HepG2 (cell line): ENCODE measurements around the gene ULK4. TPM values are rescaled to one million over a fixed set of nuclear protein-coding genes. Genes with fewer than 3 reads are reported as not detected.

Source experiments
- ATF7-NPFF ChIP-seq: sonication (generic); formaldehyde crosslinking; IDR thresholded peaks from 2 replicates; pipeline ENCODE4 v1.8.1; 2023; ENCODE audit warnings: mild to moderate bottlenecking, low read depth, missing genetic modification reagents, moderate library complexity
- CHD4 ChIP-seq: fragments of 200-600 bp; sonication (generic); IDR thresholded peaks from 2 replicates; pipeline ENCODE4 v1.7.0; 2017; ENCODE audit warnings: mild to moderate bottlenecking, low read length, borderline replicate concordance
- ELF4 ChIP-seq: sonication (generic); formaldehyde crosslinking; IDR thresholded peaks from 2 replicates; pipeline ENCODE4 v1.5.0; 2020; ENCODE audit warnings: missing genetic modification reagents, mild to moderate bottlenecking, moderate library complexity, borderline replicate concordance
- GATAD1 ChIP-seq: IDR thresholded peaks from 2 replicates; pipeline ENCODE4 v1.6.1; 2016; ENCODE audit warnings: missing genetic modification reagents, missing compliant biosample characterization
- HNRNPUL1 ChIP-seq: fragments of 200-400 bp; formaldehyde crosslinking; IDR thresholded peaks from 2 replicates; pipeline ENCODE4 v1.6.1; 2017; ENCODE audit warnings: low read depth, mild to moderate bottlenecking, low read length, moderate library complexity
- HOXA9 ChIP-seq: sonication (generic); formaldehyde crosslinking; IDR thresholded peaks from 2 replicates; pipeline ENCODE4 v1.8.1; 2022; ENCODE audit warnings: missing genetic modification reagents, mild to moderate bottlenecking, moderate library complexity, borderline replicate concordance
- MTA3 ChIP-seq: sonication (generic); formaldehyde crosslinking; IDR thresholded peaks from 2 replicates; pipeline ENCODE4 v1.4.0; 2020; ENCODE audit warnings: missing genetic modification reagents
- NFE2L2 ChIP-seq: fragments of 150-350 bp; IDR thresholded peaks from 2 replicates; pipeline ENCODE4 v1.6.1; 2014; ENCODE audit warnings: low read length
- PAX8 ChIP-seq: sonication (generic); formaldehyde crosslinking; IDR thresholded peaks from 2 replicates; pipeline ENCODE4 v1.8.0; 2022; ENCODE audit warnings: mild to moderate bottlenecking, missing genetic modification reagents, borderline replicate concordance
- REPIN1 ChIP-seq: sonication (generic); formaldehyde crosslinking; IDR thresholded peaks from 2 replicates; pipeline ENCODE4 v1.8.0; 2022; ENCODE audit warnings: missing genetic modification reagents, low read depth, mild to moderate bottlenecking, borderline replicate concordance
- SKI ChIP-seq: fragments of 450-650 bp; IDR thresholded peaks from one replicate; pipeline ENCODE4 v1.6.1; 2018; ENCODE audit warnings: mild to moderate bottlenecking; ENCODE audit not compliant: partially characterized antibody
- SMYD3 ChIP-seq: sonication (generic); formaldehyde crosslinking; IDR thresholded peaks from 2 replicates; pipeline ENCODE4 v1.8.1; 2023; ENCODE audit warnings: mild to moderate bottlenecking, missing genetic modification reagents
- TARDBP ChIP-seq: sonication (generic); formaldehyde crosslinking; IDR thresholded peaks from 2 replicates; pipeline ENCODE4 v1.8.0; 2022; ENCODE audit warnings: mild to moderate bottlenecking, missing genetic modification reagents
- TCF7L2 ChIP-seq: IDR thresholded peaks from 2 replicates; pipeline ENCODE4 v1.6.1; 2011; ENCODE audit warnings: mild to moderate bottlenecking, low read depth, low read length, moderate library complexity
- XRCC5 ChIP-seq: fragments of 200-400 bp; formaldehyde crosslinking; optimal IDR thresholded peaks from 2 replicates; pipeline ENCODE3; 2017; ENCODE audit warnings: mild to moderate bottlenecking, low read length
- ZBTB3 ChIP-seq: sonication (generic); formaldehyde crosslinking; IDR thresholded peaks from 2 replicates; pipeline ENCODE4 v1.4.0; 2020; ENCODE audit warnings: low read depth, mild to moderate bottlenecking, moderate library complexity, missing genetic modification reagents, borderline replicate concordance
- ZNF33A ChIP-seq: sonication (generic); formaldehyde crosslinking; IDR thresholded peaks from 2 replicates; pipeline ENCODE4 v1.5.1; 2020; ENCODE audit warnings: missing genetic modification reagents, mild to moderate bottlenecking, moderate library complexity, borderline replicate concordance
- ZNF367 ChIP-seq: sonication (generic); formaldehyde crosslinking; IDR thresholded peaks from 2 replicates; pipeline ENCODE4 v1.4.0; 2020; ENCODE audit warnings: missing genetic modification reagents, borderline replicate concordance
- polyA plus RNA-seq, 8 experiments: library from polyadenylated mRNA; depleted of rRNA in 3 of 8; stranded (reverse) in 7 of 8; unstranded in 1 of 8; fragments of >200 nt; fragmentation: Illumina TruSeq in 4 of 8; extraction: Trizol in 4 of 8; gene quantifications; 2 replicates each; pipeline versions ENCODE4 v1.2.1 to v1.2.3, GENCODE V29; 2011 to 2016; ENCODE audit warnings: low read depth in 4 of 8, missing spikeins in 1 of 8, mixed read lengths in 1 of 8; ENCODE audit not compliant: insufficient read depth in 1 of 8
- total RNA-seq, 5 experiments: library from RNA; depleted of rRNA; stranded (reverse); fragments of >200 nt; fragmentation: Illumina TruSeq; extraction: Trizol; gene quantifications; 2 replicates each; pipeline ENCODE4 v1.2.3, GENCODE V29; 2016; ENCODE audit warnings: low read depth in 1 of 5
- TF ChIP-seq, protein P1 (sequence below): sonication (generic); formaldehyde crosslinking; conservative IDR thresholded peaks from 2 replicates; pipeline ENCODE4 v1.5.0; 2020; ENCODE audit warnings: missing genetic modification reagents
- TF ChIP-seq, protein P2 (sequence below): sonication (generic); formaldehyde crosslinking; IDR thresholded peaks from one replicate; pipeline ENCODE4 v1.5.1; 2020; ENCODE audit warnings: mild to moderate bottlenecking, missing genetic modification reagents; ENCODE audit errors: not compliant biosample characterization

Gene ULK4
- total and polyA plus RNA-seq, 2 of the 13 experiments (the other 11 are each of a cell fraction or from before 2014, with no cell fraction given), result 6.7 to 11.8 TPM

DNA sequence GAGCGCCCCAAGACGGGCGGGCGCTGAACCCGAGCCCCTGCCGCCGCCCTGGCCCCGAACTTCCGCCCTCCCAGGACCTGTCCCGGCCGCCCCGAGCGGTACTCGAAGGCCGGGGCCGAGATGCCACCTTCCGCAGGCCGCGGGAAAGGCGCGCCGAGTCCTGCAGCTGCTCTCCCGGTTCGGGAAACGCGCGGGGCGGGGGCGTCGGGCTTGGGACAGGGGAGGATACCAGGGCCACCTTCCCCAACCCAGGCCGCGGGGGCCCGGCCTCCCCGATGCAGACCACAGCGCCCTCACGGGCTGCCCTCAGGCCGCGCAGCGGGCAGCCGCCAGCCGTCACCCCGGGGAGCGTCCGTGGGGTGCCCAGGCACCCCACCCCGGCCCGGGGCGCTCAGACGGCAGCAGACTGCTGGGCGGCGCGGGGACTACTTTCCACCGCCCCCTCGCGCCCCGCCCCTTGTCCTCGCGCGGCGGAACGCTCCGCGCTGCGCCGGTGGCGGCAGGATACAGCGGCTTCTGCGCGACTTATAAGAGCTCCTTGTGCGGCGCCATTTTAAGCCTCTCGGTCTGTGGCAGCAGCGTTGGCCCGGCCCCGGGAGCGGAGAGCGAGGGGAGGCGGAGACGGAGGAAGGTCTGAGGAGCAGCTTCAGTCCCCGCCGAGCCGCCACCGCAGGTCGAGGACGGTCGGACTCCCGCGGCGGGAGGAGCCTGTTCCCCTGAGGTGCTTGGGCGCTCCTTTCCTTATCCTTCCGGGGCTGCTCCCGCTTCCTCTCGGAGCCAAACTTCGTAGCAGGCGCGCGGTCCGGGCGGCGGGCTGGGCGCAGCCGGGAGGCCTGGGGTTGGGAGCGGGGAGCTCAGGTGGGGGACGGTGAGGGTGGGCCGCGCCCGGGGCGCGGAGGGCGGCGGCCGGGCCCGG, 762.7 kb downstream of the ULK4 start, which contains the start of gene CTNNB1 (continued):
- no peak for TF ChIP-seq CHD4
- TF ChIP-seq NFE2L2, result no peak
- no peak for TF ChIP-seq TCF7L2
- TF ChIP-seq SMYD3 (CRISPR knock-in tag), result no peak
- no peak for TF ChIP-seq ELF4 (CRISPR knock-in tag)
- peak; percentile 84 for TF ChIP-seq TARDBP (CRISPR knock-in tag)
- TF ChIP-seq MTA3 (CRISPR knock-in tag), result no peak
- TF ChIP-seq HNRNPUL1, result peak; percentile 81; the same call in 1 of the 2 replicates
- peak; percentile 93 for TF ChIP-seq SKI
- TF ChIP-seq, protein P1, sequence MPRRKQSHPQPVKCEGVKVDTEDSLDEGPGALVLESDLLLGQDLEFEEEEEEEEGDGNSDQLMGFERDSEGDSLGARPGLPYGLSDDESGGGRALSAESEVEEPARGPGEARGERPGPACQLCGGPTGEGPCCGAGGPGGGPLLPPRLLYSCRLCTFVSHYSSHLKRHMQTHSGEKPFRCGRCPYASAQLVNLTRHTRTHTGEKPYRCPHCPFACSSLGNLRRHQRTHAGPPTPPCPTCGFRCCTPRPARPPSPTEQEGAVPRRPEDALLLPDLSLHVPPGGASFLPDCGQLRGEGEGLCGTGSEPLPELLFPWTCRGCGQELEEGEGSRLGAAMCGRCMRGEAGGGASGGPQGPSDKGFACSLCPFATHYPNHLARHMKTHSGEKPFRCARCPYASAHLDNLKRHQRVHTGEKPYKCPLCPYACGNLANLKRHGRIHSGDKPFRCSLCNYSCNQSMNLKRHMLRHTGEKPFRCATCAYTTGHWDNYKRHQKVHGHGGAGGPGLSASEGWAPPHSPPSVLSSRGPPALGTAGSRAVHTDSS (CRISPR knock-in tag), result no peak
- TF ChIP-seq HOXA9 (CRISPR knock-in tag), result no peak
- TF ChIP-seq ATF7-NPFF (CRISPR knock-in tag), result peak; percentile 97
- peak; percentile 99 for TF ChIP-seq XRCC5
- peak; percentile 83 for TF ChIP-seq GATAD1 (CRISPR knock-in tag)
- TF ChIP-seq ZNF367 (CRISPR knock-in tag), result peak; percentile 34; the same call in 1 of the 2 replicates
- no peak for TF ChIP-seq ZBTB3 (CRISPR knock-in tag)
- peak; percentile 96 for TF ChIP-seq REPIN1 (CRISPR knock-in tag)
- TF ChIP-seq, protein P2, sequence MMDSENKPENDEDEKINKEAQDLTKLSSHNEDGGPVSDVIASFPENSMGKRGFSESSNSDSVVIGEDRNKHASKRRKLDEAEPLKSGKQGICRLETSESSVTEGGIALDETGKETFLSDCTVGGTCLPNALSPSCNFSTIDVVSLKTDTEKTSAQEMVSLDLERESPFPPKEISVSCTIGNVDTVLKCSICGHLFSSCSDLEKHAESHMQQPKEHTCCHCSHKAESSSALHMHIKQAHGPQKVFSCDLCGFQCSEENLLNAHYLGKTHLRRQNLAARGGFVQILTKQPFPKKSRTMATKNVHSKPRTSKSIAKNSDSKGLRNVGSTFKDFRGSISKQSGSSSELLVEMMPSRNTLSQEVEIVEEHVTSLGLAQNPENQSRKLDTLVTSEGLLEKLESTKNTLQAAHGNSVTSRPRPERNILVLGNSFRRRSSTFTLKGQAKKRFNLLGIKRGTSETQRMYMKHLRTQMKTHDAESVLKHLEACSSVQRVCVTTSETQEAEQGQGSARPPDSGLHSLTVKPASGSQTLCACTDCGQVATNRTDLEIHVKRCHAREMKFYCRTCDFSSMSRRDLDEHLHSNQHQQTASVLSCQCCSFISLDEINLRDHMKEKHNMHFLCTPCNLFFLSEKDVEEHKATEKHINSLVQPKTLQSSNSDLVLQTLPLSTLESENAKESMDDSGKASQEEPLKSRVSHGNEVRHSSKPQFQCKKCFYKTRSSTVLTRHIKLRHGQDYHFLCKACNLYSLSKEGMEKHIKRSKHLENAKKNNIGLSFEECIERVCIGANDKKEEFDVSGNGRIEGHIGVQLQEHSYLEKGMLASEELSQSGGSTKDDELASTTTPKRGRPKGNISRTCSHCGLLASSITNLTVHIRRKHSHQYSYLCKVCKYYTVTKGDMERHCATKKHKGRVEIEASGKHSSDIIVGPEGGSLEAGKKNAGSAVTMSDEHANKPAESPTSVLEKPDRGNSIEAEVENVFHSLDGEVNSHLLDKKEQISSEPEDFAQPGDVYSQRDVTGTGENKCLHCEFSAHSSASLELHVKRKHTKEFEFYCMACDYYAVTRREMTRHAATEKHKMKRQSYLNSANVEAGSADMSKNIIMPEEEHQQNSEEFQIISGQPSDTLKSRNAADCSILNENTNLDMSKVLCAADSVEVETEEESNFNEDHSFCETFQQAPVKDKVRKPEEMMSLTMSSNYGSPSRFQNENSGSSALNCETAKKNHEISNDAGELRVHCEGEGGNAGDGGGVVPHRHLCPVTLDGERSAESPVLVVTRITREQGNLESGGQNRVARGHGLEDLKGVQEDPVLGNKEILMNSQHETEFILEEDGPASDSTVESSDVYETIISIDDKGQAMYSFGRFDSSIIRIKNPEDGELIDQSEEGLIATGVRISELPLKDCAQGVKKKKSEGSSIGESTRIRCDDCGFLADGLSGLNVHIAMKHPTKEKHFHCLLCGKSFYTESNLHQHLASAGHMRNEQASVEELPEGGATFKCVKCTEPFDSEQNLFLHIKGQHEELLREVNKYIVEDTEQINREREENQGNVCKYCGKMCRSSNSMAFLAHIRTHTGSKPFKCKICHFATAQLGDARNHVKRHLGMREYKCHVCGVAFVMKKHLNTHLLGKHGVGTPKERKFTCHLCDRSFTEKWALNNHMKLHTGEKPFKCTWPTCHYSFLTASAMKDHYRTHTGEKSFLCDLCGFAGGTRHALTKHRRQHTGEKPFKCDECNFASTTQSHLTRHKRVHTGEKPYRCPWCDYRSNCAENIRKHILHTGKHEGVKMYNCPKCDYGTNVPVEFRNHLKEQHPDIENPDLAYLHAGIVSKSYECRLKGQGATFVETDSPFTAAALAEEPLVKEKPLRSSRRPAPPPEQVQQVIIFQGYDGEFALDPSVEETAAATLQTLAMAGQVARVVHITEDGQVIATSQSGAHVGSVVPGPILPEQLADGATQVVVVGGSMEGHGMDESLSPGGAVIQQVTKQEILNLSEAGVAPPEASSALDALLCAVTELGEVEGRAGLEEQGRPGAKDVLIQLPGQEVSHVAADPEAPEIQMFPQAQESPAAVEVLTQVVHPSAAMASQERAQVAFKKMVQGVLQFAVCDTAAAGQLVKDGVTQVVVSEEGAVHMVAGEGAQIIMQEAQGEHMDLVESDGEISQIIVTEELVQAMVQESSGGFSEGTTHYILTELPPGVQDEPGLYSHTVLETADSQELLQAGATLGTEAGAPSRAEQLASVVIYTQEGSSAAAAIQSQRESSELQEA (CRISPR knock-in tag), result peak; percentile 87
- TF ChIP-seq PAX8, result peak; percentile 58; the same call in 1 of the 2 replicates
- TF ChIP-seq ZNF33A (CRISPR knock-in tag), result peak; percentile 86; the same call in 1 of the 2 replicates
